Measurements from ENCODE around the gene CDAN1. TPM values are rescaled to one million over a fixed set of nuclear protein-coding genes. Genes with fewer than 3 reads are reported as not detected.

CDAN1 gene
- polyA plus RNA-seq, 1 donor from 2014 or later, result 16.8 TPM

DNA sequence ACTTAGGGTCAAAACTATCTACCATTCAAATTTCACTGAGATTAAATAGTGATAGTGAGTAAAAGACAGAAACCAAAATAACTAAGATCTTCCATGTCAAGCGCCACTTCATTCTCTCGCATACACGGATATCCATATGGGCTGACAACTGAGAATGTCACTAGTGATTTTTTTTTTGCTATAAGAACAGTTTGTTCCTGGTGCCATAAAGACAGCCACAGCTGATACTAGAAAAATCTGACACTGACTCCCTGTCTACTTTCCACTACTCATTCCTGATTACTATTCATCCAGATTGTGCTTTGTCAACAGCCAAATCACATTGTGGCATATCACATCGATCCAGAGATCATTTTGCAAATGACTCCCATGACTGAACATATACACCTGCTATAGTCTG, 45.8 kb upstream of the CDAN1 start:
- H3K27ac ChIP-seq (ENCODE audit: low read length), result no peak overlapping the region
- H3F3A ChIP-seq (ENCODE audit: insufficient read depth, low read length, poor library complexity, severe bottlenecking), result no peaks in the 10 kb centered on the region
- no peaks in the 10 kb centered on the region for H3K9me3 ChIP-seq (ENCODE audit: low read length)
- H4K20me1 ChIP-seq (ENCODE audit: insufficient read depth), result no peaks in the 10 kb centered on the region
- no peak overlapping the region for H3K4me2 ChIP-seq (ENCODE audit: low read length)
- peaks cover 12% of the 10 kb centered on the region for H3K36me3 ChIP-seq (ENCODE audit: insufficient read depth, low read length)
- H3K79me2 ChIP-seq (replicated peaks; ENCODE audit: insufficient read depth, low read length), result no peaks in the 10 kb centered on the region
- no peak overlapping the region for H3K4me3 ChIP-seq (ENCODE audit: low read length)
- no peak overlapping the region for H3K9ac ChIP-seq (ENCODE audit: low read length)
- H3K9me2 ChIP-seq (ENCODE audit: insufficient read depth, low read length), result no peaks in the 10 kb centered on the region
- H2AFZ ChIP-seq (ENCODE audit: low read depth, low read length), result no peak overlapping the region
- TF ChIP-seq, protein P1, sequence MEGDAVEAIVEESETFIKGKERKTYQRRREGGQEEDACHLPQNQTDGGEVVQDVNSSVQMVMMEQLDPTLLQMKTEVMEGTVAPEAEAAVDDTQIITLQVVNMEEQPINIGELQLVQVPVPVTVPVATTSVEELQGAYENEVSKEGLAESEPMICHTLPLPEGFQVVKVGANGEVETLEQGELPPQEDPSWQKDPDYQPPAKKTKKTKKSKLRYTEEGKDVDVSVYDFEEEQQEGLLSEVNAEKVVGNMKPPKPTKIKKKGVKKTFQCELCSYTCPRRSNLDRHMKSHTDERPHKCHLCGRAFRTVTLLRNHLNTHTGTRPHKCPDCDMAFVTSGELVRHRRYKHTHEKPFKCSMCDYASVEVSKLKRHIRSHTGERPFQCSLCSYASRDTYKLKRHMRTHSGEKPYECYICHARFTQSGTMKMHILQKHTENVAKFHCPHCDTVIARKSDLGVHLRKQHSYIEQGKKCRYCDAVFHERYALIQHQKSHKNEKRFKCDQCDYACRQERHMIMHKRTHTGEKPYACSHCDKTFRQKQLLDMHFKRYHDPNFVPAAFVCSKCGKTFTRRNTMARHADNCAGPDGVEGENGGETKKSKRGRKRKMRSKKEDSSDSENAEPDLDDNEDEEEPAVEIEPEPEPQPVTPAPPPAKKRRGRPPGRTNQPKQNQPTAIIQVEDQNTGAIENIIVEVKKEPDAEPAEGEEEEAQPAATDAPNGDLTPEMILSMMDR (IDR thresholded peaks at IDR 0.05; ENCODE audit: poor library complexity, severe bottlenecking), result no peak
- TF ChIP-seq, protein P2, sequence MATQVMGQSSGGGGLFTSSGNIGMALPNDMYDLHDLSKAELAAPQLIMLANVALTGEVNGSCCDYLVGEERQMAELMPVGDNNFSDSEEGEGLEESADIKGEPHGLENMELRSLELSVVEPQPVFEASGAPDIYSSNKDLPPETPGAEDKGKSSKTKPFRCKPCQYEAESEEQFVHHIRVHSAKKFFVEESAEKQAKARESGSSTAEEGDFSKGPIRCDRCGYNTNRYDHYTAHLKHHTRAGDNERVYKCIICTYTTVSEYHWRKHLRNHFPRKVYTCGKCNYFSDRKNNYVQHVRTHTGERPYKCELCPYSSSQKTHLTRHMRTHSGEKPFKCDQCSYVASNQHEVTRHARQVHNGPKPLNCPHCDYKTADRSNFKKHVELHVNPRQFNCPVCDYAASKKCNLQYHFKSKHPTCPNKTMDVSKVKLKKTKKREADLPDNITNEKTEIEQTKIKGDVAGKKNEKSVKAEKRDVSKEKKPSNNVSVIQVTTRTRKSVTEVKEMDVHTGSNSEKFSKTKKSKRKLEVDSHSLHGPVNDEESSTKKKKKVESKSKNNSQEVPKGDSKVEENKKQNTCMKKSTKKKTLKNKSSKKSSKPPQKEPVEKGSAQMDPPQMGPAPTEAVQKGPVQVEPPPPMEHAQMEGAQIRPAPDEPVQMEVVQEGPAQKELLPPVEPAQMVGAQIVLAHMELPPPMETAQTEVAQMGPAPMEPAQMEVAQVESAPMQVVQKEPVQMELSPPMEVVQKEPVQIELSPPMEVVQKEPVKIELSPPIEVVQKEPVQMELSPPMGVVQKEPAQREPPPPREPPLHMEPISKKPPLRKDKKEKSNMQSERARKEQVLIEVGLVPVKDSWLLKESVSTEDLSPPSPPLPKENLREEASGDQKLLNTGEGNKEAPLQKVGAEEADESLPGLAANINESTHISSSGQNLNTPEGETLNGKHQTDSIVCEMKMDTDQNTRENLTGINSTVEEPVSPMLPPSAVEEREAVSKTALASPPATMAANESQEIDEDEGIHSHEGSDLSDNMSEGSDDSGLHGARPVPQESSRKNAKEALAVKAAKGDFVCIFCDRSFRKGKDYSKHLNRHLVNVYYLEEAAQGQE (IDR thresholded peaks at IDR 0.05; ENCODE audit: borderline replicate concordance), result no peak
- TF ChIP-seq TAF1 (IDR thresholded peaks at IDR 0.05; ENCODE audit: low read depth) (no peak), EZH2 (IDR thresholded peaks at IDR 0.05; ENCODE audit: borderline replicate concordance, insufficient read depth, low read length, poor library complexity, severe bottlenecking) (no peak), MXI1 (conservative IDR thresholded peaks at IDR 0.05; ENCODE audit: poor library complexity, severe bottlenecking) (no peak), SMC3 (conservative IDR thresholded peaks at IDR 0.05; ENCODE audit: poor library complexity) (no peak), EP300 (conservative IDR thresholded peaks at IDR 0.05; ENCODE audit: poor library complexity, severe bottlenecking) (no peak), POLR2AphosphoS5 (IDR thresholded peaks at IDR 0.05) (no peak), RAD21 (conservative IDR thresholded peaks at IDR 0.05) (no peak)
- no peaks in the 10 kb centered on the region for H3K27me3 ChIP-seq (ENCODE audit: insufficient read depth, low read depth, low read length)

DNA sequence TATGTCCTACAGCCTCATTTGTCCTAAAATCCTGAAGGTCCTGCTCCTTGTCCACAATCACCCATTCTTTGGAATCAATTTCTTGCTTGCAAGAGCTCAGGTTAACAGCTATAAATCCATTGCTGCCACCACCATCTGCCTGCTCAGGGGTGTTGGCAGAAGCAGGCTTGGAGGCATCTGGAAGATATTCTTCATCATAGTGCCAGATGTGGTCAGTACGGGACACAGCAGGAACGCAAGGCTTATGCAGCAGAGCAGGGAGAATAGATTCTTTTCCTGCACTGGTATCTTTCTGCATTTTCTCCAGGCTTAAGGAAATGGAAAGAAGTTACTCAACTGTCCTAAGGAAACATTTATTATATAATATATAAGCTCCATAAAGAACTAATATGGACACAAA, 38.5 kb upstream of the CDAN1 start:
- Histone ChIP-seq H2AFZ (ENCODE audit: low read depth, low read length) (no peak overlapping the region), H3K36me3 (ENCODE audit: insufficient read depth, low read length) (no peaks in the 10 kb centered on the region), H3K27ac (ENCODE audit: low read length) (no peak overlapping the region), H3K4me3 (ENCODE audit: low read length) (no peak overlapping the region), H3K4me2 (ENCODE audit: low read length) (no peak overlapping the region), H3K79me2 (replicated peaks; ENCODE audit: insufficient read depth, low read length) (no peaks in the 10 kb centered on the region), H3K27me3 (ENCODE audit: insufficient read depth, low read depth, low read length) (no peaks in the 10 kb centered on the region), H3K9me3 (ENCODE audit: low read length) (no peaks in the 10 kb centered on the region), H3K9ac (ENCODE audit: low read length) (no peak overlapping the region), H3F3A (ENCODE audit: insufficient read depth, low read length, poor library complexity, severe bottlenecking) (no peaks in the 10 kb centered on the region), H3K9me2 (ENCODE audit: insufficient read depth, low read length) (no peaks in the 10 kb centered on the region), H4K20me1 (ENCODE audit: insufficient read depth) (no peaks in the 10 kb centered on the region)
- TF ChIP-seq POLR2AphosphoS5 (IDR thresholded peaks at IDR 0.05) (no peak), RAD21 (conservative IDR thresholded peaks at IDR 0.05) (no peak), SMC3 (conservative IDR thresholded peaks at IDR 0.05; ENCODE audit: poor library complexity) (no peak)
- TF ChIP-seq, protein P2 (IDR thresholded peaks at IDR 0.05; ENCODE audit: borderline replicate concordance), result no peak

All from neural cell (in vitro differentiated cells).